CD14-positive monocyte (primary cell): Measurements from ENCODE around the gene BRF1. TPM values are rescaled to one million over a fixed set of nuclear protein-coding genes. Genes with fewer than 3 reads are reported as not detected.

Source experiments
- DNase-seq, 3 donors: peaks; one replicate each; pipeline ENCODE4 v3.0.0-alpha.2; 2011 to 2022
- H2AFZ ChIP-seq: 2 replicates; pipeline ENCODE4 v1.6.0; 2012; ENCODE audit warnings: mild to moderate bottlenecking, low read depth, low read length, inconsistent platforms; ENCODE audit not compliant: insufficient read depth, poor library complexity, severe bottlenecking
- H3K27ac ChIP-seq, 2 donors: 1 replicate in 1 of 2; 2 replicates in 1 of 2; pipeline ENCODE4 v1.5.1; 2012 to 2013; ENCODE audit warnings: low read length in 2 of 2, control low read depth in 1 of 2, inconsistent platforms in 1 of 2, low read depth in 1 of 2, mild to moderate bottlenecking in 1 of 2
- H3K27me3 ChIP-seq, 2 donors: one replicate each; pipeline versions ENCODE4 v1.6.0 to v1.6.1; 2011 to 2013; ENCODE audit warnings: low read length in 2 of 2; ENCODE audit not compliant: control insufficient read depth in 2 of 2, insufficient read depth in 2 of 2
- H3K36me3 ChIP-seq, 2 donors: replicated peaks in 1 of 2; 1 replicate in 1 of 2; 2 replicates in 1 of 2; pipeline versions ENCODE4 v1.5.1 to v1.6.1; 2012 to 2013; ENCODE audit warnings: low read length in 2 of 2, control low read depth in 1 of 2, inconsistent platforms in 1 of 2, mild to moderate bottlenecking in 1 of 2; ENCODE audit not compliant: insufficient read depth in 2 of 2, control insufficient read depth in 1 of 2
- H3K4me1 ChIP-seq, 2 donors: 1 replicate in 1 of 2; 2 replicates in 1 of 2; pipeline versions ENCODE4 v1.5.1 to v1.6.1; 2012 to 2013; ENCODE audit warnings: low read length in 2 of 2, control low read depth in 1 of 2, inconsistent platforms in 1 of 2, mild to moderate bottlenecking in 1 of 2, moderate library complexity in 1 of 2; ENCODE audit not compliant: insufficient read depth in 2 of 2, control insufficient read depth in 1 of 2
- H3K4me2 ChIP-seq: replicated peaks from 2 replicates; pipeline ENCODE3; 2012; ENCODE audit warnings: low read length, moderate library complexity, mild to moderate bottlenecking; ENCODE audit not compliant: poor library complexity, severe bottlenecking; ENCODE audit errors: extremely low read depth
- H3K4me3 ChIP-seq, 3 experiments: fragments of 200-600 bp in 1 of 3; sonication (generic) in 1 of 3; replicated peaks in 1 of 3; 1 replicate in 2 of 3; 2 replicates in 1 of 3; pipeline ENCODE4 v1.5.1; 2011 to 2013; ENCODE audit warnings: low read length in 3 of 3, mild to moderate bottlenecking in 3 of 3, control low read depth in 2 of 3, low read depth in 2 of 3, inconsistent platforms in 1 of 3, moderate library complexity in 1 of 3
- H3K79me2 ChIP-seq: 2 replicates; pipeline ENCODE4 v1.6.0; 2012; ENCODE audit warnings: mild to moderate bottlenecking, control low read depth, inconsistent platforms, low read length, moderate library complexity; ENCODE audit not compliant: insufficient read depth
- H3K9ac ChIP-seq: 2 replicates; pipeline ENCODE4 v1.6.0; 2017; ENCODE audit warnings: low read length, mild to moderate bottlenecking; ENCODE audit not compliant: insufficient read depth, poor library complexity, severe bottlenecking
- H3K9me3 ChIP-seq, 2 donors: replicated peaks in 1 of 2; 1 replicate in 1 of 2; 2 replicates in 1 of 2; pipeline versions ENCODE4 v1.5.1 to v1.6.1; 2012 to 2013; ENCODE audit warnings: low read length in 2 of 2, control low read depth in 1 of 2; ENCODE audit not compliant: control insufficient read depth in 1 of 2, insufficient read depth in 1 of 2
- H4K20me1 ChIP-seq: 2 replicates; pipeline ENCODE4 v1.6.0; 2012; ENCODE audit warnings: mild to moderate bottlenecking, low read length, control low read depth, moderate library complexity; ENCODE audit not compliant: insufficient read depth
- H3K27ac Mint-ChIP-seq, 7 donors: one replicate each; pipeline ENCODE4 v1.8.0; 2020; ENCODE audit warnings: mild to moderate bottlenecking in 7 of 7, mixed read lengths in 7 of 7, moderate library complexity in 6 of 7, inconsistent platforms in 2 of 7
- H3K27me3 Mint-ChIP-seq, 3 donors: one replicate each; pipeline ENCODE4 v1.8.0; 2021 to 2022; ENCODE audit warnings: low read depth in 3 of 3, mild to moderate bottlenecking in 3 of 3, mixed read lengths in 3 of 3, moderate library complexity in 3 of 3, inconsistent platforms in 1 of 3
- H3K36me3 Mint-ChIP-seq, 2 donors: one replicate each; pipeline ENCODE4 v1.8.0; 2020; ENCODE audit warnings: mixed read lengths in 2 of 2, inconsistent platforms in 1 of 2, mild to moderate bottlenecking in 1 of 2
- H3K4me1 Mint-ChIP-seq: one replicate; pipeline ENCODE4 v1.8.0; 2020; ENCODE audit warnings: mild to moderate bottlenecking, mixed read lengths
- H3K4me3 Mint-ChIP-seq, 2 donors: one replicate each; pipeline ENCODE4 v1.8.0; 2020; ENCODE audit warnings: mild to moderate bottlenecking in 2 of 2, mixed read lengths in 2 of 2, moderate library complexity in 1 of 2
- H3K9me3 Mint-ChIP-seq, 7 donors: one replicate each; pipeline ENCODE4 v1.8.0; 2020 to 2022; ENCODE audit warnings: mixed read lengths in 7 of 7, mild to moderate bottlenecking in 6 of 7, moderate library complexity in 6 of 7, inconsistent platforms in 2 of 7
- CTCF ChIP-seq: fragments of 200-600 bp; IDR thresholded peaks from one replicate; pipeline ENCODE4 v1.8.0; 2022; ENCODE audit warnings: antibody characterized with exemption, mild to moderate bottlenecking
- WGBS: methylation state at CpG from one replicate; pipeline ENCODE4 v1.1.5; 2013; ENCODE audit warnings: missing lambda C conversion rate; ENCODE audit not compliant: insufficient coverage; 5-methylcytosine and 5-hydroxymethylcytosine counted together
- intact Hi-C, 2 donors: fragments of 100-400 bp; cut with micrococcal nuclease; formaldehyde crosslinking; loops; one replicate each; pipeline versions ENCODE4 v1.15.0 to v1.15.1; 2023
- polyA plus RNA-seq, 3 donors: library from polyadenylated mRNA; depleted of rRNA in 1 of 3; unstranded in 2 of 3; stranded (reverse) in 1 of 3; fragments of 300-500 nt in 2 of 3; fragments of >200 nt in 1 of 3; fragmentation: Illumina TruSeq in 2 of 3; gene quantifications; 1 replicate in 2 of 3; 2 replicates in 1 of 3; pipeline ENCODE4 v1.2.3, GENCODE V29; 2012 to 2021

The BRF1 gene
- polyA plus RNA-seq, 3 donors = 2.3 to 20.5 (median 2.5) TPM

- H3K27ac Mint-ChIP-seq = no peak overlapping the region
These were observed 92.1 kb downstream of the BRF1 start for GRCh38 chr14:105208738-105209075.

GRCh38 chr14:105207996-105208737 lies 92.6 kb downstream of the BRF1 start:
- Mint-ChIP-seq H3K4me3 (no peak overlapping the region), H3K27ac (peak overlapping the region in 1 of 7 donors; percentile 24), H3K36me3 (peaks cover 14 to 32% of the 10 kb centered on the region in 2 donors), H3K27me3 (peaks cover 8 to 27% (median 12%) of the 10 kb centered on the region in 3 donors), H3K9me3 (no peaks in the 10 kb centered on the region), H3K4me1 (no peaks in the 10 kb centered on the region)
- peaks cover 27 to 32% of the 10 kb centered on the region in 2 donors for H3K36me3 ChIP-seq
- no peaks in the 10 kb centered on the region for H3K79me2 ChIP-seq
- intact Hi-C loops = no loop called here
- DNase-seq = no peak
- H3K4me2 ChIP-seq = no peak overlapping the region
- H3K27ac ChIP-seq = no peak overlapping the region
- no peak overlapping the region for H3K4me3 ChIP-seq
- peaks cover 0 to 9% of the 10 kb centered on the region in 2 donors for H3K27me3 ChIP-seq
- peaks cover under 1% of the 10 kb centered on the region in 2 donors for H3K4me1 ChIP-seq
- no peaks in the 10 kb centered on the region for H3K9me3 ChIP-seq
- H4K20me1 ChIP-seq = no peaks in the 10 kb centered on the region
- WGBS = 95% methylated on average over 18 of the region's 25 CpGs
- TF ChIP-seq CTCF = no peak
- H2AFZ ChIP-seq = no peak overlapping the region
- H3K9ac ChIP-seq = no peak overlapping the region

More at GRCh38 chr14:105208738-105209075, 92.1 kb downstream of the BRF1 start:
- no peak overlapping the region for H3K4me3 Mint-ChIP-seq
- Histone ChIP-seq H3K27me3 (peaks cover 0 to 7% of the 10 kb centered on the region in 2 donors), H3K4me3 (no peak overlapping the region), H3K9me3 (no peaks in the 10 kb centered on the region), H2AFZ (no peak overlapping the region), H3K9ac (no peak overlapping the region), H3K27ac (no peak overlapping the region), H3K4me1 (no peaks in the 10 kb centered on the region), H3K36me3 (peaks cover 31 to 38% of the 10 kb centered on the region in 2 donors), H3K4me2 (no peak overlapping the region), H4K20me1 (no peaks in the 10 kb centered on the region), H3K79me2 (no peaks in the 10 kb centered on the region)
- WGBS = 80% methylated on average over 9 of the region's 12 CpGs
- peaks cover 17 to 35% of the 10 kb centered on the region in 2 donors for H3K36me3 Mint-ChIP-seq
- H3K9me3 Mint-ChIP-seq = no peaks in the 10 kb centered on the region
- H3K4me1 Mint-ChIP-seq = no peaks in the 10 kb centered on the region
- peaks cover 8 to 24% (median 11%) of the 10 kb centered on the region in 3 donors for H3K27me3 Mint-ChIP-seq
- DNase-seq = no peak
- TF ChIP-seq CTCF = no peak
- intact Hi-C loops = no loop called here
